Bronchial epithelial cell (primary cell): ENCODE data around the gene TOM1L2. TPM values are rescaled to one million over a fixed set of nuclear protein-coding genes. Genes with fewer than 3 reads are reported as not detected.

Experiments
- DNase-seq: peaks from one replicate; pipeline ENCODE4 v3.0.0-alpha.2; 2010; ENCODE audit warnings: low read depth
- FAIRE-seq: peaks from 2 replicates; lab custom pipeline; 2011; peaks lifted over from hg19 to GRCh38; lab: Jason Lieb, UNC
- H3K27me3 ChIP-seq: 2 replicates; pipeline ENCODE4 v1.5.1; 2011; ENCODE audit warnings: low read length; ENCODE audit not compliant: control insufficient read depth, insufficient read depth
- H3K36me3 ChIP-seq: 2 replicates; pipeline ENCODE4 v1.5.1; 2011; ENCODE audit warnings: low read length; ENCODE audit not compliant: control insufficient read depth, insufficient read depth
- H3K4me3 ChIP-seq: 2 replicates; pipeline ENCODE4 v1.5.1; 2011; ENCODE audit warnings: mild to moderate bottlenecking, low read depth, low read length, control low read depth
- total RNA-seq: library from RNA; depleted of rRNA; stranded (reverse); fragments of >200 nt; gene quantifications from 2 replicates; pipeline ENCODE4 v1.2.1, GENCODE V29; 2014
- TF ChIP-seq, protein P1 (sequence below): IDR thresholded peaks from 2 replicates; pipeline ENCODE4 v1.5.1; 2011; ENCODE audit warnings: mild to moderate bottlenecking, moderate library complexity, low read length, control low read depth, inconsistent platforms; ENCODE audit not compliant: insufficient read depth, severe bottlenecking

The TOM1L2 gene
- total RNA-seq, 1 donor from 2014 or later = 12.4 TPM

- TF ChIP-seq, protein P1, sequence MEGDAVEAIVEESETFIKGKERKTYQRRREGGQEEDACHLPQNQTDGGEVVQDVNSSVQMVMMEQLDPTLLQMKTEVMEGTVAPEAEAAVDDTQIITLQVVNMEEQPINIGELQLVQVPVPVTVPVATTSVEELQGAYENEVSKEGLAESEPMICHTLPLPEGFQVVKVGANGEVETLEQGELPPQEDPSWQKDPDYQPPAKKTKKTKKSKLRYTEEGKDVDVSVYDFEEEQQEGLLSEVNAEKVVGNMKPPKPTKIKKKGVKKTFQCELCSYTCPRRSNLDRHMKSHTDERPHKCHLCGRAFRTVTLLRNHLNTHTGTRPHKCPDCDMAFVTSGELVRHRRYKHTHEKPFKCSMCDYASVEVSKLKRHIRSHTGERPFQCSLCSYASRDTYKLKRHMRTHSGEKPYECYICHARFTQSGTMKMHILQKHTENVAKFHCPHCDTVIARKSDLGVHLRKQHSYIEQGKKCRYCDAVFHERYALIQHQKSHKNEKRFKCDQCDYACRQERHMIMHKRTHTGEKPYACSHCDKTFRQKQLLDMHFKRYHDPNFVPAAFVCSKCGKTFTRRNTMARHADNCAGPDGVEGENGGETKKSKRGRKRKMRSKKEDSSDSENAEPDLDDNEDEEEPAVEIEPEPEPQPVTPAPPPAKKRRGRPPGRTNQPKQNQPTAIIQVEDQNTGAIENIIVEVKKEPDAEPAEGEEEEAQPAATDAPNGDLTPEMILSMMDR = no peak
- DNase-seq (no peak), FAIRE-seq (peak; percentile 47)
- H3K4me3 ChIP-seq = no peak overlapping the region
- H3K36me3 ChIP-seq = peaks cover 3% of the 10 kb centered on the region
- no peaks in the 10 kb centered on the region for H3K27me3 ChIP-seq
Observed at GRCh38 chr17:17842111-17842876, 129.9 kb downstream of the TOM1L2 start.

- H3K27me3 ChIP-seq = no peaks in the 10 kb centered on the region
- H3K4me3 ChIP-seq = no peak overlapping the region
- H3K36me3 ChIP-seq = no peaks in the 10 kb centered on the region
- FAIRE-seq (peak; percentile 73), DNase-seq (no peak)
- TF ChIP-seq, protein P1 = no peak
Observed at GRCh38 chr17:17841601-17842025, 130.6 kb downstream of the TOM1L2 start.

GRCh38 chr17:17840751-17841591 is 131.2 kb downstream of the TOM1L2 start:
- TF ChIP-seq, protein P1 = no peak
- H3K27me3 ChIP-seq = no peaks in the 10 kb centered on the region
- H3K36me3 ChIP-seq = no peaks in the 10 kb centered on the region
- FAIRE-seq (peak; percentile 98), DNase-seq (peak; percentile 90)
- H3K4me3 ChIP-seq = no peak overlapping the region

GRCh38 chr17:17839791-17840707 is 132.2 kb downstream of the TOM1L2 start:
- FAIRE-seq (no peak), DNase-seq (peak; percentile 79)
- H3K4me3 ChIP-seq = peak overlapping the region; percentile 16
- H3K27me3 ChIP-seq = no peaks in the 10 kb centered on the region
- peaks cover 7% of the 10 kb centered on the region for H3K36me3 ChIP-seq
- TF ChIP-seq, protein P1 = no peak
